H1 (cell line): ENCODE measurements around the gene USH2A. TPM values are rescaled to one million over a fixed set of nuclear protein-coding genes. Genes with fewer than 3 reads are reported as not detected.

ENCODE experiments used
- CTCF ChIA-PET: fragments of 300-600 bp; sonication (Branson Sonifier 250); formaldehyde crosslinking; loops from one replicate; lab custom pipeline; 2021; ENCODE audit not compliant: partially characterized antibody; lab: Charles Lee
- POLR2A ChIA-PET: fragments of 300-600 bp; sonication (Branson Sonifier 250); formaldehyde crosslinking; loops from one replicate; lab custom pipeline; 2021; ENCODE audit warnings: inconsistent platforms; ENCODE audit not compliant: partially characterized antibody; lab: Charles Lee
- DNase-seq, 2 experiments: peaks; one replicate each; pipeline versions ENCODE4 v3.0.0 to v3.0.0-alpha.2; 2010 to 2022; ENCODE audit warnings: low spot score in 2 of 2, low read depth in 1 of 2, mixed read lengths in 1 of 2
- FAIRE-seq: peaks from 2 replicates; lab custom pipeline; 2011; peaks lifted over from hg19 to GRCh38; lab: Jason Lieb, UNC
- H2AFZ ChIP-seq: 2 replicates; pipeline ENCODE4 v1.8.1; 2012; ENCODE audit warnings: low read length, inconsistent platforms
- H2AK5ac ChIP-seq: 2 replicates; pipeline ENCODE4 v1.6.1; 2013; ENCODE audit warnings: low read depth, low read length
- H2BK120ac ChIP-seq: replicated peaks from 2 replicates; pipeline ENCODE3; 2013; ENCODE audit warnings: low read depth, low read length, inconsistent platforms
- H2BK12ac ChIP-seq: 2 replicates; pipeline ENCODE4 v1.6.1; 2013; ENCODE audit warnings: low read depth, low read length
- H2BK15ac ChIP-seq: 2 replicates; pipeline ENCODE4 v1.6.1; 2013; ENCODE audit warnings: low read length
- H2BK20ac ChIP-seq: 2 replicates; pipeline ENCODE4 v1.6.1; 2013; ENCODE audit warnings: low read length
- H2BK5ac ChIP-seq: 2 replicates; pipeline ENCODE4 v1.6.1; 2013; ENCODE audit warnings: low read depth, low read length
- H3K14ac ChIP-seq: 2 replicates; pipeline ENCODE4 v1.6.1; 2013; ENCODE audit warnings: inconsistent platforms; ENCODE audit not compliant: insufficient read length
- H3K18ac ChIP-seq: 2 replicates; pipeline ENCODE4 v1.6.1; 2013; ENCODE audit warnings: low read length; ENCODE audit errors: extremely low read depth
- H3K23ac ChIP-seq: 2 replicates; pipeline ENCODE4 v1.6.1; 2013; ENCODE audit warnings: inconsistent platforms; ENCODE audit not compliant: insufficient read length
- H3K23me2 ChIP-seq: 2 replicates; pipeline ENCODE4 v1.6.1; 2013; ENCODE audit warnings: low read depth, low read length
- H3K27ac ChIP-seq: 2 replicates; pipeline ENCODE4 v1.6.1; 2011; ENCODE audit warnings: low read depth, low read length, inconsistent platforms
- H3K27me3 ChIP-seq, 4 experiments: replicated peaks in 1 of 4; 1 replicate in 1 of 4; 2 replicates in 3 of 4; pipeline versions ENCODE4 v1.6.1 to v1.8.1; 2011 to 2013; ENCODE audit warnings: low read length in 3 of 4, mild to moderate bottlenecking in 3 of 4, inconsistent platforms in 2 of 4, mixed read lengths in 2 of 4, moderate library complexity in 1 of 4; ENCODE audit not compliant: control insufficient read depth in 3 of 4, insufficient read depth in 3 of 4; ENCODE audit errors: extremely low read depth in 1 of 4
- H3K36me3 ChIP-seq, 4 experiments: 2 replicates each; pipeline versions ENCODE4 v1.6.1 to v1.8.1; 2011 to 2013; ENCODE audit warnings: mild to moderate bottlenecking in 4 of 4, low read length in 3 of 4, moderate library complexity in 2 of 4, control low read depth in 1 of 4, inconsistent platforms in 1 of 4; ENCODE audit not compliant: insufficient read depth in 4 of 4, control insufficient read depth in 2 of 4
- H3K4ac ChIP-seq: replicated peaks from 2 replicates; pipeline ENCODE3; 2013; ENCODE audit warnings: low read length, low read depth, mixed read lengths, inconsistent platforms; ENCODE audit not compliant: insufficient read length
- H3K4me1 ChIP-seq, 4 experiments: replicated peaks in 1 of 4; 1 replicate in 1 of 4; 2 replicates in 3 of 4; pipeline versions ENCODE4 v1.6.1 to v1.8.1; 2011 to 2013; ENCODE audit warnings: low read length in 3 of 4, inconsistent platforms in 2 of 4, mixed read lengths in 1 of 4; ENCODE audit not compliant: insufficient read depth in 4 of 4, control insufficient read depth in 3 of 4
- H3K4me2 ChIP-seq, 2 experiments: 2 replicates each; pipeline versions ENCODE4 v1.6.1 to v1.8.1; 2011 to 2013; ENCODE audit warnings: low read depth in 2 of 2, low read length in 2 of 2, control low read depth in 1 of 2, inconsistent platforms in 1 of 2, mild to moderate bottlenecking in 1 of 2; ENCODE audit not compliant: insufficient read depth in 1 of 2
- H3K4me3 ChIP-seq, 4 experiments: fragments of 200-600, 300-600 bp in 1 of 4; sonication (generic), shearing (Covaris generic), sonication (Bioruptor Twin) in 1 of 4; 2 replicates each; pipeline versions ENCODE4 v1.5.1 to v1.8.1; 2011 to 2016; ENCODE audit warnings: low read length in 4 of 4, low read depth in 3 of 4, control low read depth in 2 of 4, inconsistent platforms in 2 of 4, mild to moderate bottlenecking in 2 of 4, mixed read lengths in 1 of 4, moderate library complexity in 1 of 4; ENCODE audit not compliant: insufficient read depth in 2 of 4; ENCODE audit errors: extremely low read depth in 1 of 4
- H3K56ac ChIP-seq: replicated peaks from 2 replicates; pipeline ENCODE3; 2013; ENCODE audit warnings: low read depth, mild to moderate bottlenecking, mixed read lengths, low read length, inconsistent platforms; ENCODE audit not compliant: insufficient read length
- H3K79me1 ChIP-seq: 2 replicates; pipeline ENCODE4 v1.6.1; 2013; ENCODE audit warnings: low read depth, low read length, control low read depth
- H3K79me2 ChIP-seq, 2 experiments: 2 replicates each; pipeline versions ENCODE4 v1.6.1 to v1.8.1; 2012 to 2013; ENCODE audit warnings: low read length in 2 of 2, mild to moderate bottlenecking in 2 of 2, inconsistent platforms in 1 of 2; ENCODE audit not compliant: insufficient read depth in 2 of 2, control insufficient read depth in 1 of 2
- H3K9ac ChIP-seq, 4 experiments: replicated peaks in 1 of 4; 1 replicate in 1 of 4; 2 replicates in 3 of 4; pipeline versions ENCODE4 v1.6.1 to v1.8.1; 2011 to 2013; ENCODE audit warnings: low read depth in 3 of 4, low read length in 3 of 4, control low read depth in 2 of 4, mild to moderate bottlenecking in 2 of 4, moderate library complexity in 2 of 4, inconsistent platforms in 1 of 4; ENCODE audit errors: extremely low read depth in 1 of 4
- H3K9me3 ChIP-seq, 2 experiments: 2 replicates each; pipeline versions ENCODE4 v1.6.1 to v1.8.1; 2012 to 2013; ENCODE audit warnings: mild to moderate bottlenecking in 2 of 2, moderate library complexity in 2 of 2, control low read depth in 1 of 2, inconsistent platforms in 1 of 2, low read depth in 1 of 2, low read length in 1 of 2, mixed read lengths in 1 of 2; ENCODE audit not compliant: insufficient read depth in 2 of 2
- H4K20me1 ChIP-seq, 2 experiments: replicated peaks in 1 of 2; 2 replicates each; pipeline versions ENCODE3 to v1.8.1; 2011 to 2013; ENCODE audit warnings: inconsistent platforms in 2 of 2, low read length in 2 of 2, mild to moderate bottlenecking in 1 of 2; ENCODE audit not compliant: insufficient read depth in 2 of 2, control insufficient read depth in 1 of 2
- H4K5ac ChIP-seq: 2 replicates; pipeline ENCODE4 v1.6.1; 2013; ENCODE audit warnings: low read length, low read depth, mixed read lengths, inconsistent platforms; ENCODE audit not compliant: insufficient read length
- H4K8ac ChIP-seq: 2 replicates; pipeline ENCODE4 v1.8.0; 2013; ENCODE audit warnings: mild to moderate bottlenecking, moderate library complexity, low read length, inconsistent platforms; ENCODE audit not compliant: insufficient read depth; ENCODE audit errors: extremely low read depth
- H4K91ac ChIP-seq: replicated peaks from 2 replicates; pipeline ENCODE3; 2013; ENCODE audit warnings: low read length, mixed read lengths, inconsistent platforms; ENCODE audit not compliant: insufficient read length
- BCL11A ChIP-seq, 2 experiments: IDR thresholded peaks; one replicate each; pipeline ENCODE4 v1.6.1; 2011; ENCODE audit warnings: low read depth in 2 of 2, low read length in 2 of 2, mild to moderate bottlenecking in 2 of 2
- BRCA1 ChIP-seq: IDR thresholded peaks from 2 replicates; pipeline ENCODE4 v1.6.1; 2012; ENCODE audit warnings: low read depth, low read length, improper control_type of control experiment
- CBX8 ChIP-seq: fragments of 300-800, 300-1000 bp; sonication (generic); IDR thresholded peaks from 2 replicates; pipeline ENCODE4 v1.7.1; 2016; ENCODE audit warnings: low read depth, low read length, borderline replicate concordance
- CREB1 ChIP-seq: IDR thresholded peaks from 2 replicates; pipeline ENCODE4 v1.6.1; 2012; ENCODE audit warnings: inconsistent platforms
- MAFK ChIP-seq: IDR thresholded peaks from 2 replicates; pipeline ENCODE4 v1.6.1; 2012; ENCODE audit warnings: low read depth, mild to moderate bottlenecking, improper control_type of control experiment, low read length
- WGBS, 2 experiments: shearing (Covaris generic) in 1 of 2; methylation state at CpG; one replicate each; pipeline versions ENCODE4 v1.1.6 to v1.1.7; 2013 to 2015; ENCODE audit warnings: low lambda C conversion rate in 2 of 2, mixed read lengths in 2 of 2, inconsistent platforms in 1 of 2, low coverage in 1 of 2, missing lambda C conversion rate in 1 of 2; ENCODE audit not compliant: insufficient replicate concordance in 2 of 2, insufficient coverage in 1 of 2, insufficient read length in 1 of 2; ENCODE audit errors: extremely low coverage in 1 of 2, missing lambda C conversion rate in 1 of 2; 5-methylcytosine and 5-hydroxymethylcytosine counted together
- polyA plus RNA-seq, 7 experiments: library from polyadenylated mRNA; depleted of rRNA in 3 of 7; stranded (reverse) in 5 of 7; unstranded in 2 of 7; fragments of >200 nt in 5 of 7; fragments of 200-250 nt in 2 of 7; gene quantifications; 1 replicate in 5 of 7; 2 replicates in 1 of 7; 4 replicates in 1 of 7; pipeline versions ENCODE4 v1.2.1 to v1.2.3, GENCODE V29; 2011 to 2013; ENCODE audit warnings: missing spikeins in 2 of 7, mixed read lengths in 2 of 7
- total RNA-seq: library from RNA; stranded (reverse); fragmentation: NEBNext Ultra II Directional; extraction: Animal tissue kit (Norgen Biotek cat#: 25700); gene quantifications from 2 replicates; pipeline ENCODE4 v1.2.1, GENCODE V29; 2021

USH2A gene
- total and polyA plus RNA-seq, 2 of the 8 experiments (the other 6 are each of a cell fraction or from before 2014, with no cell fraction given), result 0.02 to 0.17 TPM

DNA sequence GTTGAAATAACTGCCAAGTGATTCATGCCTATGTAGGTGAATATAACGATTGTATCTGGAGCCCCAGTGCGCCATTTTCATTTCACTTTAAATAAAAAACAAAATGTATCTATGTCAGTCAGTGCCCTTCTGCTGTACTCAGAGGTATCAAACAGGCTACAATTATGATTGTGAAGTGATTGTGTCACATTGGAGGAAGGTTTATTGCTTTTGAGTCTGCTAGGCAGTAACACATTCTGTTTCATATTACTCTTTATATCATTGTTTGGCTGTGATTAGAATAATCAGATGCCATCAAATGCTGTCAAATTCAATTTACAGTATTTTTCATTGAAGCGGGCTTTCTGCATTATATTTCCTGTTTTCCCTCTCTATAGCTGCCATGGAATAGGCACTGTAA, 684.2 kb downstream of the USH2A start:
- Histone ChIP-seq H2AFZ (no peak overlapping the region), H3K23me2 (no peaks in the 10 kb centered on the region), H4K91ac (no peak overlapping the region), H3K14ac (no peak overlapping the region), H3K4me3 (no peak overlapping the region), H2BK20ac (no peak overlapping the region), H3K18ac (no peak overlapping the region), H3K27me3 (no peaks in the 10 kb centered on the region), H2BK15ac (no peak overlapping the region), H3K79me1 (no peaks in the 10 kb centered on the region), H3K9me3 (peaks cover 0 to 7% of the 10 kb centered on the region in 2 experiments; a peak in 2 of 4 replicates), H2BK120ac (no peak overlapping the region), H2BK5ac (no peak overlapping the region), H3K36me3 (no peaks in the 10 kb centered on the region), H3K27ac (no peak overlapping the region), H4K8ac (no peak overlapping the region), H2BK12ac (no peak overlapping the region), H3K9ac (no peak overlapping the region), H3K4me2 (no peak overlapping the region), H3K56ac (no peak overlapping the region), H2AK5ac (no peak overlapping the region), H3K23ac (no peak overlapping the region), H4K20me1 (no peaks in the 10 kb centered on the region), H4K5ac (no peak overlapping the region), H3K4ac (no peak overlapping the region), H3K79me2 (no peaks in the 10 kb centered on the region), H3K4me1 (no peaks in the 10 kb centered on the region)
- DNase-seq (no peak), FAIRE-seq (no peak)
- no peak for TF ChIP-seq BCL11A (IDR thresholded peaks at IDR 0.05; ENCODE audit: low read depth in 2 of 2, low read length in 2 of 2)
- TF ChIP-seq CREB1, result no peak
- no peak for TF ChIP-seq CBX8
- TF ChIP-seq MAFK, result no peak
- no peak for TF ChIP-seq BRCA1
- CTCF ChIA-PET, result no interaction called here
- POLR2A ChIA-PET, result no interaction called here
- 89% methylated on average over 3 of the region's 3 CpGs; no CpG with 5 or more reads in 1 of the 2 experiments for WGBS, 2 experiments
